SIG-M5 (cell line): Measurements from ENCODE around the gene LDLRAD4.

Source experiments
- DNase-seq: peaks from one replicate; lab custom pipeline; 2025; lab: John Stamatoyannopoulos, UW

Gene LDLRAD4

DNA sequence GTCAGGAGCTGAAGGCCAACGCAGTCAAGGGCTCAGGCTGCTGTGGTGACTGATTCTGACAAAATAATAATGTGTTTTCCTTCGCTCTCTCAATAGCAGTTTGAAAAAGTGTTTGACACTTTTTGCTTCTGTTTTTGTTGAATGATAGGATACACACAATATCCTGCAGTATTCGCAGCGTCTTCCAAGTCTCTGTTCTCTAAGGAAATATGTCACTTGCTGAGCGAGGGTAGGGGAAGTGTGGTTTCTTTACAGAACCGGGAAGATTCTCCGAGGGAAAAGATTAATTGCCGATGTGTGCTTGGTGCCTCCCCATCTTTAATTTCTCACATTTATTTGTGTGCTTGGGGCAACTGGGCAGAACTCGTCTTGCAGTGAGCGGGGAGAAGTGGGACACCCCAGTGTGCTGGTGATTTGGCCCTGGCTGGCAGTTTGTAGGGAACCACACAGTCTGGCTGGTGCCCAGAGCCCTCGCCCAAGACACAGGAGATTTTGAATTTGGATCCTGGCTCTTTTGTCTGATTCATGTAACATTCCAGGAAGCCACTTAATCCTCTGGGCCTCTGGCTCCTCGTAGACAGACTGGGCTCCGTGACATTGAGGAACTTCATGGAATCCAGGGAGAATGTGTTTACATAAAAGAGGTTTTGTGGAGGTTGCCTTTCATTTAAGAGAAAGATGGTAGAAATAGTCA, 169.4 kb downstream of the LDLRAD4 start:
- DNase-seq = no peak

DNA sequence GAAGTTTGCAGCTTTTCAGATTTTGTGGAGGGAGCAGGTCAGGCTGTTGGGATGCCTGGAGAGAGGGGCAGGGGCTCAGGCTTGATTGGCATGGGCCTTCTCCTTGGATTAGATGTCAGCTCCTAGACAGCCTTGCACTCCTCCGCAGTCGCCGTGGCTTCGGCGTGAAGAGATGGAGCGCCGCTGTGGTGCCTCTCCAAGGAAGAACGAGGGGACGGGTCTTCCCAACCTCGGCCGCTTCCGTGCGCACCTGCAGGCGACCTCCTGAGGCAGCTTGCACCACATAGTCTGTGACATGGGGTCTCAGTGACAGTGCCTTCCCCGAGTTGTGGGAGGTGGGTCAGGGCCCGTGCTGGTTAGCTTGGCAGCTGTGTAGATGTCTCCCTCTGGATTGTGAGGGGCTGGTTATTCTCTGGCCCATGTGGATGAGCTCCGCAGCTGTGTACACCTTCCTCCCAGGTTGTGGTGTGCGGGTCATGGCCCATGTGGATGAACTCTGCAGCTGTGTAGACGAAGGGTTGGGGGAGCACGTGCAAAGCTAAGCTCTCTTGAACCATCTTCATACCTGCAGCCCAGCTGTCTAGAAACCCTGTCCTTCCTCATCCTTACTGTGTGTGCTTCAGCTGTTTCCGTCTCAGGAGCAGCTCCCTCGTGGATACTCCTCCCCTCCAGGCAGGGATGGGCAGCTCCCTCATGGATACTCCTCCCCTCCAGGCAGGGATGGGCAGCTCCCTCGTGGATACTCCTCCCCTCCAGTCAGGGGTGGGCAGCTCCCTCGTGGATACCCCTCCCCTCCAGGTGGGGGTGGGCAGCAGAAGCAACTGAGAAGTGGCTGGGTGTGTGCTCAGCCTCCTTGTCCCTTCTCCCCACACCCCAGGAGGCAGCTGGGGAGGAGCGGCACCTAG, 170.3 kb downstream of the LDLRAD4 start:
- no peak for DNase-seq

DNA sequence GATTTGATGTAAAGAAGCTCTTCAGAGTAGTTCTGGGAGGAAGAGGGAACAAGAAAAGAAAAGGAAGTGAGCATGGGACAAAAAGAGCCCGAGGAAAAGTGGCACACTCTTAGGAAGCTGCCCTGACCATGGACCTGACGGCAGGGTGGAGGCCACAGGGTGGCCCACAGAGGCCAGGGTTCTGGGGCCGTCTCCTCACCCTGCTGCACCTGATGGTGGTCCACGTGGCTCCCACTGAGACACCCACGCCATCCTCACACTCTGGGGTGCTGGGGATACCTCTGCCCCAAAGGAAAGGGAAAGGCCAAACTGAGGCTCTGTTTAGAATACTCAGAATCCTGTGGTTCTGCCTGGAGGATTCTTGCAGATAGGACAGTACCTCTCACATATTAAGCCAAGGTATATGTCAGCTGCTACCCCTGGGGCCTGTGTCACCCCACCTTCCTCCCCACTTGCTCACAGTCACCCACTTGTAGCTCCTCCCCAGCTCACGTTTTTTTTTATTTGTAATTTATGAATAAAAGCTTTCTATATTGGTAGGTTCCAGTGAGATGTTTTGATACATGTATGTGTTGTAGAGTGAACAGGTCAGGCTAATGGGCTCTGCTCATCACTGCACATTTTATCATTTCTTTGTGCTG, 171.1 kb downstream of the LDLRAD4 start:
- no peak for DNase-seq

DNA sequence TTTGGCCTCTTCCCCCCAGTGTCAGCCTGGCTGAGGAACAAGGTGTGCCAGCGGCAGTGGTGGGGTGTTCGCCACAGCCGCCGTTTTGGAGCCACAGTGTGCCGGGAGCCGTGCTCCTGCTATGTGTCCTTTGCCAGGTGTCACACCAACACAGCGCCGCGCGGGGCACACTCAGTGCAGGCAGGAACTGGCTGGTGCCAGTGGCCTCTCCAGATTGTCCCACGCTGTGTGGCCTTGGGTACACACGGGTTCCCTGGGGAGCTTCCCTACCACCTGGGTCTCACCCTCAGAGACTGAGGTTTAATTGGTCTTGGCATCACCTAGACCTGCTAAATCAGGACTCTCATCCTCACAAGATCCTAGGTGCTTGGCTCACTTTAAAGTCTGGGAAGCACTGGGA, 171.6 kb downstream of the LDLRAD4 start:
- DNase-seq = no peak

DNA sequence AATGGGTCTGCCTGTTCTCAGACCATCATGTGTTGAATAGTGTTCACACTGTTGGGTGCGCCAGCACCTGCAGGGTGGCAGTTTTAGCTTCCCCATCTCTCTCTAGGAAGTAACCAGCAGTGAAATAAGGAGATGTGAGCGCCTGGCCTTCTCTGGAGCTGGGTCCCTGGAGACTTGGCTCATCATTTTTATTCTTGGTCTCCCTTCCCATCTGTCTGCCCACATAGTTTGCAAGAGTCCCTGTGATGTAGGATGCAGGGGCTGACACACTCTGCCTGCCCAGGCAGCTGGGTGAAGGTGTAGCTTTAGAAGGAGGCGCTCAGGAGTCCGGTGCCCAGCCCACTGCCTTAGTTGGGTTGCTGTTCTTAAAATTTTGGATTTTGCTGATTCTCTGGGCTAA, 172.2 kb downstream of the LDLRAD4 start:
- DNase-seq = no peak

DNA sequence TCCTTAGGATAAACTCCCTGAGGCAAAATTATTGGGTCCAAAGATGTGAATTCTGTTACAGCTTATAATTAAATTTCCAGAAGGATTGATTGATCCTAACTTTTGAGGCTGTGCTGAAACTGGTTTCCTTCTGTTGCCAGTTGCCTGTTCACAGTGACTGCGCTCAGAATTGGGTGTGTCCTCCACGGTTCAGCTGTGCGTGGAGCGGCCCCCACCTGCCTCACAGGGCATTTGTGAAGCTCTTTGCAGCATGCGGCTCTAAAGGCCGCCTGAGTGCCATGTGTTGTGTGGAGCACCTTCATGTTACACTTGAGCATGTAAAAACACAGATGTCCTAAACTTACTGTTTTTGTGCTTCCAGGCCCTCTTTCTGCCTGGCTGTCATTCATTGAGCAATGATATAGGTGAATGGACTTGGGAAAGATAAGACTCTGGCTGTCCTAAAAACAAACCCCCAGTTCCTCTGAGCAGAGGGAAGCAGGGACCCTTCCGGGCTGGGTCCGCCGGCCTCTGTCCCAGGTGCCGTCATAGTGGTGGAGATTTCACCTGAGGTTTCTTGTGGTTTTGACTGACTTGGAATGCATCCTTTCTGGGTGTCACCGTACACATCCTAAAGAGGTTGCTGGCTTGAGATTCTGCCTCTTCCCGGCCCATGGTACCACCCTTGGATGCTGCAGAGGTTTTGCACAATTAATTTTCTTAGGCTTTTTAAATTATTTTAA, 173.6 kb downstream of the LDLRAD4 start:
- no peak for DNase-seq

DNA sequence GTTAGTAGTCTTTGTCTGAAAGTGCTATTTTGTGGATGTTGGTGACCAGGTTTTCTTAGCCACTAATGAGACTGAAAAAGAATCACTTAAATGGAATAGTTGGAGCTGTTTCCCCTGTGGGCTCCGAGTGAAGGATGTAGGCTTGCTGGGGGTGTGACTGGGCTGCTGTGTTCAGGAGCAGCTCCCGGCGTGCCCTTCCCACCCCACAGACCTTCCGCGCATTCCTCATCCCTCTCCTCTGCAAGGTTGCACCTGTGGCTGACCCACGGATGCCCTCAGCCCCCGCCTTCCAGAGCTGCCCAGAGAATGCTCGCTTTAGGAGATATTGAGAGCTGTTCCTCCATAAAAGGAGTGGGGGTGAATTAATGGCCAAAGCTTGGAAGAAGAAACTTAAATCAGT, 174.3 kb downstream of the LDLRAD4 start:
- no peak for DNase-seq

DNA sequence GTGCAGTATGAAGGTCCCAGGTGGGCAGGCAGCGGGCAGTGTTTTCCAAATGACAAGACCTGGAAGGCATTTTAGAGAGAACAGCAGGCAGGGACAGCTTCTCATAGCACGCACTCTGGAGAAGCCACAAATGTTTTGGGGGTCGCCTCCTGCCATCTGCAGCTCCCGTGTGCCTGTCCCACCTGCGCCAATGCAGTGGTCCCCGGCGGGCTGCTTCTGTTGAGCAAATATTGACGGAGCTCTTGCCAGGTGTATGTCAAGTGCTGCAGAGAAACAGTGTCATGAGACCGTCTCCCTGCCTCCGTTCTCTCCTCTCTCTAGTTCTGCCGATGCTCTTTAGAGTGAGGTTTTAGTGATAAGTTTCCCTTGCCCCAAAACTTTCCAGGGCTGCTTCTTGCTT, 174.8 kb downstream of the LDLRAD4 start:
- DNase-seq = no peak

DNA sequence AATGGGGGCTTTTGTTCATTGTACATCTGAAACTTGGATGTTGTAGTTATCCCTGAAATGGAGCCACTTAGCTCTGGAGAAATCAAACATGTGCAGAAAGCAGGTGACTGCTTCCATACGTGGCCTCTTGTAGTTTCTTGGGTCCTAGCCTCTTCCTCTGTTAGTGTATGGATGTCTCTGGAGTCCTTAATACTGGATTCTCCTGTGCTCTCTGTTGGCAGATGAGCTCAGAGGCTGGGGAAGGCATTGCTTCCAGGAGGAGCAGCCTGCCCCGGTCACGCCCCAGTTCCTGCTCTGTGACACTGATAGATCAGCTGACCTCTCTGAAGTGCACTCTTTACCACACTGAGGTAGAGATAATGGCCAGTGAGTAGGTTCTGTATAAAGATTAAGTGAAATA, 176.2 kb downstream of the LDLRAD4 start:
- DNase-seq = no peak

DNA sequence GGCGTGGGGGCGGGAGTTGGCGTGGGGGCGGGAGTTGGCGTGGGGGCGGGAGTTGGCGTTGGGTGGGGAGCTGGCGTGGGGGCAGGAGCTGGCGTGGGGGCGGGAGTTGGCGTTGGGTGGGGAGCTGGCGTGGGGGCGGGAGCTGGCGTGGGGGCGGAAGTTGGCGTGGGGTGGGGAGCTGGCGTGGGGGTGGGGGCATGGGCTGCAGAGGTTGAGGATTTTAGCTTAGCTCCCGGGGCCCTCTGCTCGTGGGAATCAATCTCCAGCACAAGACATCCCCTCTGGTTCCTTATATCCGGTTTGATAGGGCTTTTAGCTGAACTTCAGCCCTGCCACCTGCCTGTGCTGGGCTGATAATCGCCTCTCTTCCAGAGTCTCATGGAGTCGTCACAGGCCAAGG, 177.0 kb downstream of the LDLRAD4 start:
- no peak for DNase-seq

DNA sequence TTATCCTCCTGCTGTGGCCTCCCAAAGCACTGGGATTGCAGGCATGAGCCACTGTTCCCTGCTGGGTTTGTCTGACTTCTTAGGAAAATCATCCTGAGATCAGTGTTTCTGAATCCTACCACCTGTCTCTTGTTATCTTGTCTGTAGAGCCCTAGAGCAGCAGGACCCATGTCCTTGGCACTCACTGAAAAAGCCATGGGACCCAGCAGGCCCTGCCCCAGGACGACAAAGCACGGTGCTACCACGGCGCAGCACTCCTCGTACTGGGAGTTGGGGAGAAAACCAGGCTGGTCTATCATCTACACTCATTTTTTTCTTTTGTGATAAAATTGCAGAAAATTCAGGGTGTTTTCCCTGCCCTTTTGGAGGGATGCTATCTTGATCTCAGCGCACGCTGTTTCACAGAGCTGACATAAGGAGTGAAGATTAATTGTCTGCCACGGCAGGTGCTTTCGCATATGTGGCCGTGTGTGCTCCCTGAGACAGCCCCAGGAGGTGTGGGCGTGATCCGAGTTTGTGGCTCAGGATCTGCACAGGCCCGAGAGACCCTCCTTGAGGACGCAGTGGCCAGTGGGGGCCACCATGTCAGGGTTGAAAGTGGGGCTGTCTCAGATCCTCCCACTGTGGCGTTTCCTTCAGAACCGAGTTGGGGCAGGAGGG, 179.1 kb downstream of the LDLRAD4 start:
- no peak for DNase-seq

DNA sequence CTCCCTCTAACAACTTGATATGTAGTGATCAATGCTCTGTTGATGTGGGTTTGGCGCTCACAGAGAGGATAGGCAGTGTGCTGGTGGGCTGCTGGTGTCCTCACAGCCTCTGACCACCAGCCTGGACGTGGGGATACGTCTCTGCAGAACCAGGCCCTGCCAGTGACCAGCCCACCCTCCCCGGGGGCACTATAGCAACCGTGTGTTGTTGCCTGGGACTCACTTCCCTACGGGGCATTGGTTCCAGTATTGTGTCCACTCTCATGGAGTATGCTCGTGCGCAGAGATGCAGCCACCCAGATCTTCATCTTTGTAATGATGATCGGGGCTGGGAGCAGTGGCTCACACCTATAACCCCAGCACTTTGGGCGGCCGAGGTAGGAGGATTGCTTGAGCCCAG, 180.1 kb downstream of the LDLRAD4 start:
- no peak for DNase-seq

DNA sequence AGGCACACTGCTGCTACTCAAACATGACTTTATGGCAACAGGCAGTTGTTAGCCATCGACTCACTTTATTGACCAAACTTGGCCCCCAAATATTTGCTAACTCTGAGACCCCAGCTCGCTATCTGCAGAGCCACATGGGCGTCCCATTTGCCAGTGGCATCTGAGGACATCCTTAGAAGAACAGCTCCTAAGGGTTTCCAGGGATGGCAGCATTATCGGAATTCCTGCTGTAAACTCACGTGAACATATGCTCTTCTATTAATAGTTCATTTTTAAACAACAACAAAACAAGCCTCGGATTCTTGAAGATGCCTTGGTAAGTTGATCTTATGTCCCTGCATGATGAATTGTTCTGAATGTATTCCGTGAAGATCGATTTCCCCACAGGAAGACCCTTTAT, 181.0 kb downstream of the LDLRAD4 start:
- DNase-seq = no peak

DNA sequence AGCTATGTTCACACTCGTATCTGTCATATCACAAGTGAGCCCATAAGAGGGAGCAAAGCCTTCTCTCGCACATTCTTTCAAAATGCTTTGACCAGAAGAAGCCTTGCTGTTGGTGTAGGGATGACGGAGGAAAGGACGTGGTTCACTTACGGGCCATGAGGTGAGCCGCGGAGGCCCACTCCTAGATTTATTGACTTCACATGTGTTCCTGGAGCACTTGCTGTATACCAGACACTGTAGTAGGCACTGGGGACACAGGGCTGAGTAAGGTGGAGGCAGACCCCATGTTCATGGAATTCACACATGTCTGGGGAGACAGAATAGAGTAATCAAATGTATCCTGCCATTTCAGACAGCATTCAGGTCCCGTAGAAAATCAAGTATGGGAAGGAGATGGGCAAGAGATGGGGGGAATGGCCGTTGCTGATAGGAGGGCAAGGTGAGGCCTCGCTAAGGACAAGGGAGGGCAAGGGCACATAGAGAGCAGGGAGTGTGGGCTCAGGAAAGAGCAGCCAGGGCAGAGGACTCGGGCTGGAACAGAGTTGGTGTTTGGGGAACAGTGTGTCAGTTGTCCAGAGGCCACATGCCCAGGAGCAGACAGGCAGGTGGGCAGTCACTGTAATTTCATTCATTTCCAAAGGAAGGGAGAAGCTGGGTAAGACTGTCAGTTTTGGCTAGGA, 182.2 kb downstream of the LDLRAD4 start:
- no peak for DNase-seq

DNA sequence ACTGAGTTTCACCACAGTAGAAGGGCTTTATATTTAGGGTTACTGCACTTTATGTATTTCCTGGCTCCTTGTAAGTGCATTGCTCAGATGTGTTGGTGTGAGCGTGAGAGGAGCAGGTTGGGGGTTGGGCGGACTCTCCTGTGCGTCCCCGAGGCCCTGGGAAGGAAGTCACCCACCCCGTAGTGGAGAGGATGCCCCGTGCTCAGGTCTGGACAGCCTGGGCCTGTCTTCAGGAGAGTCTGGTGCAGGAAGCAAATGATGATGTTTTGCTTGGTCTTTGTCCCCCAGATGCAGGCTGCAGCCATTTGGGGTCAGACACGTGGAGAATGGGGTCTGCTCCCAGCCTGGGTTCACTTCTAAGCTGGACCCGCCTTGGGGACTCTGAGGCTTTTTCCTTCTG, 182.8 kb downstream of the LDLRAD4 start:
- DNase-seq = no peak

DNA sequence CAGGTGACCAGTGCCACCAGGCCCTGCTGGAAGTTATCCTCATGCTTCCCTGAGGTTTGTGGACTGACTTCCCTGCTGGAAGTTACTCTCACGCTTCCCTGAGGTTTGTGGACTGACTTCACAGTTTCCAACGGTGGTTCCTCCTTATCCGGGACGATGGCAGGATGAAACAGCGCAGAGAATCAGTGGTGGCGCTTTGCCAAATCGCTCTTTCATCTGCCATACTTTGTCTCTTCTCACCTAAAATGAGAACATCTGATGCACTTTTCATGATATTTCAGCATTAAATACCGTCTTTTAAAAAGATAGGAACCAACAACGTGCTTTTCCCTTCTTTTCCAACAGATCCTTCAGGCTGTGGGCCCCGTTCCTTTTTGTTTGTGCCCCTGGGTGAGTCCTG, 183.3 kb downstream of the LDLRAD4 start:
- no peak for DNase-seq

DNA sequence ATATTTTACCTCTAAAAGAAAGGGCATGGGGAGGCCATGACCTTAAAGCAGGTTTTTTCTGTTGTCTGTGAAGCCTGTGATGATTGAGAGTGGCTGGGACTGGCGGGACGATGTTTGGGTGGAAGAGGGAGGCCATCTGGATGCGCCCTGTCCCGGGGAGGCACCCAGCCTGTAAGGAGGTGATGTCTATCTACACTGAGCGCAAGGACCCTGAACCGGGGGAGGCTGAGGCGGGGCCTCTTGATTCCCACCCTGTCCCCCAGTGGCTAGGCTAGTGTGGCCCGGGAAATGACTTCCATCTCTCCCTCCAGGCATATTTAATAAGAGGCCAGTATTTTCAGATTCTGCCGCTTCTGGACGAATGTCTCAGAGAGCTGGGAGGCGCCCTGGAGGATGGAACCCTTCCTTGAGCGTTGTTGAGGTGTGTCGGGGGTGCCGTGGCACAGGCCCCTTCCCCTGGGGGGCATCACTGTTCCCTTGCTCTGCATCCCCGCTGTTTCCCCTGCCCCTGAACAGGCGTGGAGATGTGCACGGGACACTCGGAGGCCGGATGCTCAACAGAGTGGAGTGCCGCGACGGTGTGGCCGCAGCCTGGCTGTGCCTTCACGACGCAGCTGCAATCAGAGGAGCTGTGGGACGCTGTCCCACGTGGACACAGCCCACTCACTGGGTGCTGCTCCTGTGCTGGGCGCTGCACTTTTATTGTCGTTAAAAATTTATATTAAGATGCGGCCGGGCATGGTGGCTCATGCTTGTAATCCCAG, 185.4 kb downstream of the LDLRAD4 start:
- no peak for DNase-seq

DNA sequence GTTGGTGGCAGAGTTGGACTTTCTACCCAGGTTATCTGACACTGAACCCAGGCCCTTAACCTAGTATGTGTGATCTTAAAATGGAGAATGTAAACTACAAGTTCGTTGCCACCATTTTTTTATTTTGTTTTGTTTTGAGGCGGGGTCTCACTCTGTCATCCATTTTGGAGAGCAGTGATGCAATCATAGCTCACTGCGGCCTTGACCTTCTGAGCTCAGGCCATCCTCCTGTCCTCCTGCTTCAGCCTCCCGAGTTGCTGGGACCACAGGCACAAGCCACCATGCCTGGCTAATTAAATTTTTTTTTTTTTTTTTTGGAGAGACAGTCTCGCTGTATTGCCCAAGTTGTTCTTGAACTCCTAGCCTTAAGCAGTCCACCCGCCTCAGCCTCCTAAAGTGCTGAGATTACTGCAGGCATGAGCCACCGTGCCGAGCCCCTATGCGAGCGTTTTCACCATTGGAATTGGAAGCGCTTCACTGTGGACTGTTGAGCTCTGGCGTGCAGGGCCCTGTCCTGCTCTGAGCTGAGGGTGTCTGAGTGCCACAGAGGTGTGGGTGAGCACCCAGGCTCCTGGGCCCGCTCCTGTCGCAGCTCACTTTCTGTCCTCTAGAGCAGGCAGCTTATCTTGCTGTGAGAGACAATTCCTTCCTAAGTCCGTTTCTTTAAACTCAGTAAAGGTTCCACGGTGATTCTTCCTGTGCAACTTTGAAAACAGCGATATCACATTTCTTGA, 186.9 kb downstream of the LDLRAD4 start:
- DNase-seq = no peak

DNA sequence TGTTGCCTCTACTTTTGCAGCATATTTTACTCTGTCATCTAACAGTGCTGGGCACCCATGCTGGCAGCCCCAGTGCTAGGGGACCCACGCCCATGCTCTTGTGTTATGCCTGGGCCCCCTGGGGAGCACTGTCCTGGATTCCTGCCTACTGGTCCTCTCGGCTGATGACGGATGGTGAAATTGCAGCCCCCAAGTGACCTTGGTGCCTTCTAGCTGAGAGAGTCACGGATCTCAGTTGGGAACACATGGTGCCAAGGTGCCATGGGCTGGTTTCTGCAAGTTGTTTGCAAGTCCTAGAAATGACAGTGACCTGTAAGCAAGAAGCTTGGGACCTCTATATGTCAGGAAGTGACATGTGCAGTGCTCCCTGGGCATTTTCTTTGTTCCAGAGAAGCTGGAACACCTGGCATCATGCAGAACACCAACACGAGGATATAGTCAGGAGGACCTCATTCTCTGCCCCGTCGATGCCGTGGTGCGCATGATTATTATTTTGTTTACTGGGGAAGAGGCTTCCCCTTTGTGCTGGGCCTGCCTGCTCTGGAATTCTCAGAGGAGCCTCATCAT, 187.6 kb downstream of the LDLRAD4 start:
- DNase-seq = no peak
